HepG2 (cell line): ENCODE data around the gene GFRA1. TPM values are rescaled to one million over a fixed set of nuclear protein-coding genes. Genes with fewer than 3 reads are reported as not detected.

Source experiments
- ATAC-seq: fragments of 200-7000 bp; cut with Tn5 transposase; 3 replicates; pipeline ENCODE4 v1.9.1; 2020; ENCODE audit warnings: mild to moderate bottlenecking, moderate library complexity
- BruUV-seq: library from RNA; stranded (reverse); fragments of 400-500 nt; replicated peaks from 2 replicates; lab custom pipeline; 2021; lab: Mats Ljungman, UMichigan
- CTCF ChIA-PET: fragments of 300-600 bp; formaldehyde crosslinking; extraction: SDS; loops from one replicate; lab custom pipeline; 2021; ENCODE audit warnings: low total read pairs, inconsistent platforms, low intra/inter-chr PET ratio; lab: Yijun Ruan, JAX
- POLR2A ChIA-PET: fragments of 350-600 bp; sonication (Branson Sonifier 250); formaldehyde crosslinking; loops from one replicate; lab custom pipeline; 2020; ENCODE audit warnings: antibody characterized with exemption, inconsistent platforms; lab: Yijun Ruan, JAX
- DNase-seq: peaks from one replicate; pipeline ENCODE4 v3.0.0-alpha.2; 2015; ENCODE audit warnings: low spot score
- FAIRE-seq: peaks from 3 replicates; lab custom pipeline; 2011; peaks lifted over from hg19 to GRCh38; lab: Jason Lieb, UNC
- H2AFZ ChIP-seq: one replicate; pipeline ENCODE4 v1.6.1; 2011; ENCODE audit warnings: low read length, inconsistent platforms
- H3K27ac ChIP-seq: fragments of 300-600 bp; 3 replicates; pipeline ENCODE4 v1.8.0; 2011; ENCODE audit warnings: mixed run types, mild to moderate bottlenecking, mixed read lengths, low read length, inconsistent platforms; ENCODE audit not compliant: insufficient read depth; ENCODE audit errors: extremely low read length
- H3K27me3 ChIP-seq, 2 experiments: fragments of 200-600 bp in 1 of 2; 2 replicates in 1 of 2; 3 replicates in 1 of 2; pipeline versions ENCODE4 v1.6.0 to v1.8.0; 2011; ENCODE audit warnings: low read length in 2 of 2, mild to moderate bottlenecking in 2 of 2, moderate library complexity in 2 of 2, inconsistent platforms in 1 of 2; ENCODE audit not compliant: insufficient read depth in 2 of 2, control insufficient read depth in 1 of 2
- H3K36me3 ChIP-seq, 2 experiments: fragments of 200-600 bp in 1 of 2; replicated peaks in 1 of 2; 2 replicates in 1 of 2; 3 replicates in 1 of 2; pipeline versions ENCODE4 v1.5.1 to v1.8.0; 2011; ENCODE audit warnings: low read length in 2 of 2, inconsistent platforms in 1 of 2; ENCODE audit not compliant: insufficient read depth in 2 of 2, control insufficient read depth in 1 of 2
- H3K4me1 ChIP-seq: 2 replicates; pipeline ENCODE4 v1.5.1; 2012; ENCODE audit warnings: low read length, inconsistent platforms; ENCODE audit not compliant: insufficient read depth
- H3K4me2 ChIP-seq: 2 replicates; pipeline ENCODE4 v1.6.0; 2011; ENCODE audit warnings: low read depth, low read length, inconsistent platforms
- H3K4me3 ChIP-seq, 3 experiments: fragments of 200-600 bp in 1 of 3; sonication (generic), shearing (Covaris generic) in 1 of 3; replicated peaks in 1 of 3; 2 replicates each; pipeline ENCODE4 v1.5.1; 2011 to 2016; ENCODE audit warnings: low read length in 3 of 3, inconsistent platforms in 2 of 3, low read depth in 2 of 3, mild to moderate bottlenecking in 2 of 3, control low read depth in 1 of 3, mixed read lengths in 1 of 3; ENCODE audit not compliant: insufficient read depth in 1 of 3
- H3K79me2 ChIP-seq: one replicate; pipeline ENCODE4 v1.6.1; 2011; ENCODE audit warnings: low read length, inconsistent platforms; ENCODE audit not compliant: insufficient read depth
- H3K9ac ChIP-seq: 2 replicates; pipeline ENCODE4 v1.6.0; 2011; ENCODE audit warnings: mild to moderate bottlenecking, low read depth, low read length, inconsistent platforms; ENCODE audit not compliant: insufficient read depth
- H3K9me3 ChIP-seq: 2 replicates; pipeline ENCODE4 v1.5.1; 2012; ENCODE audit warnings: mild to moderate bottlenecking, low read length
- H4K20me1 ChIP-seq: 2 replicates; pipeline ENCODE4 v1.6.0; 2011; ENCODE audit warnings: inconsistent platforms, mild to moderate bottlenecking, low read length, moderate library complexity; ENCODE audit not compliant: insufficient read depth
- ATF1 ChIP-seq: IDR thresholded peaks from 2 replicates; pipeline ENCODE4 v1.6.1; 2016; ENCODE audit warnings: mild to moderate bottlenecking, control low read depth
- CCAR2 ChIP-seq: fragments of 200-400 bp; formaldehyde crosslinking; optimal IDR thresholded peaks from 2 replicates; pipeline ENCODE3; 2018; ENCODE audit warnings: low read depth, mild to moderate bottlenecking, low read length, moderate library complexity
- CHD4 ChIP-seq: fragments of 200-600 bp; sonication (generic); IDR thresholded peaks from 2 replicates; pipeline ENCODE4 v1.7.0; 2017; ENCODE audit warnings: mild to moderate bottlenecking, low read length, borderline replicate concordance
- HES4 ChIP-seq: sonication (generic); formaldehyde crosslinking; IDR thresholded peaks from 2 replicates; pipeline ENCODE4 v1.9.0; 2021; ENCODE audit warnings: mild to moderate bottlenecking, missing genetic modification reagents, borderline replicate concordance
- HNRNPL ChIP-seq: fragments of 200-400 bp; formaldehyde crosslinking; IDR thresholded peaks from 2 replicates; pipeline ENCODE4 v1.6.1; 2017; ENCODE audit warnings: mild to moderate bottlenecking, low read depth, low read length
- MEIS2 ChIP-seq: sonication (generic); formaldehyde crosslinking; IDR thresholded peaks from 2 replicates; pipeline ENCODE4 v1.9.0; 2021; ENCODE audit warnings: mild to moderate bottlenecking, missing genetic modification reagents
- MXI1 ChIP-seq: IDR thresholded peaks from 3 replicates; pipeline ENCODE4 v1.6.1; 2012; ENCODE audit warnings: low read depth, low read length, inconsistent platforms, borderline replicate concordance
- PHF20 ChIP-seq: sonication (generic); formaldehyde crosslinking; IDR thresholded peaks from 2 replicates; pipeline ENCODE4 v1.5.0; 2020; ENCODE audit warnings: mild to moderate bottlenecking, missing genetic modification reagents
- PITX1 ChIP-seq: sonication (generic); formaldehyde crosslinking; IDR thresholded peaks from 2 replicates; pipeline ENCODE4 v1.5.1; 2020; ENCODE audit warnings: mild to moderate bottlenecking, missing genetic modification reagents
- SMAD9 ChIP-seq: sonication (generic); formaldehyde crosslinking; IDR thresholded peaks from 2 replicates; pipeline ENCODE4 v1.5.1; 2020; ENCODE audit warnings: mild to moderate bottlenecking, missing genetic modification reagents
- SP140L ChIP-seq: sonication (generic); formaldehyde crosslinking; IDR thresholded peaks from 2 replicates; pipeline ENCODE4 v1.4.0; 2020; ENCODE audit warnings: missing genetic modification reagents, borderline replicate concordance
- TBL1XR1 ChIP-seq: fragments of 150-350 bp; IDR thresholded peaks from 2 replicates; pipeline ENCODE4 v1.6.1; 2014; ENCODE audit warnings: borderline replicate concordance, low read length; ENCODE audit not compliant: partially characterized antibody
- TGIF2 ChIP-seq: IDR thresholded peaks from 2 replicates; pipeline ENCODE4 v1.6.1; 2016; ENCODE audit warnings: control low read depth, missing compliant biosample characterization
- ZFP1 ChIP-seq: IDR thresholded peaks from 2 replicates; pipeline ENCODE4 v1.6.1; 2016
- ZNF251 ChIP-seq: sonication (generic); formaldehyde crosslinking; IDR thresholded peaks from 2 replicates; pipeline ENCODE4 v1.9.0; 2021; ENCODE audit warnings: mild to moderate bottlenecking, missing genetic modification reagents
- ZNF451 ChIP-seq: sonication (generic); formaldehyde crosslinking; IDR thresholded peaks from 2 replicates; pipeline ENCODE4 v1.5.0; 2020; ENCODE audit warnings: mild to moderate bottlenecking, missing genetic modification reagents
- WGBS: methylation state at CpG from one replicate; pipeline ENCODE4 v1.1.6; 2017; ENCODE audit warnings: low lambda C conversion rate; 5-methylcytosine and 5-hydroxymethylcytosine counted together
- in situ Hi-C: cut with HindIII; loops from 2 replicates; pipeline ENCODE4 v1.10.0; 2017; ENCODE audit warnings: low pct_unique_long_range_greater_than_20kb; ENCODE audit not compliant: extremely low pct_ligation_motif_present
- intact Hi-C: fragments of 100-400 bp; cut with micrococcal nuclease; formaldehyde crosslinking; loops from one replicate; pipeline ENCODE4 v1.10.0; 2022; ENCODE audit not compliant: unreplicated experiment
- polyA plus RNA-seq, 8 experiments: library from polyadenylated mRNA; depleted of rRNA in 3 of 8; stranded (reverse) in 7 of 8; unstranded in 1 of 8; fragments of >200 nt; fragmentation: Illumina TruSeq in 4 of 8; extraction: Trizol in 4 of 8; gene quantifications; 2 replicates each; pipeline versions ENCODE4 v1.2.1 to v1.2.3, GENCODE V29; 2011 to 2016; ENCODE audit warnings: low read depth in 4 of 8, missing spikeins in 1 of 8, mixed read lengths in 1 of 8; ENCODE audit not compliant: insufficient read depth in 1 of 8
- total RNA-seq, 5 experiments: library from RNA; depleted of rRNA; stranded (reverse); fragments of >200 nt; fragmentation: Illumina TruSeq; extraction: Trizol; gene quantifications; 2 replicates each; pipeline ENCODE4 v1.2.3, GENCODE V29; 2016; ENCODE audit warnings: low read depth in 1 of 5
- TF ChIP-seq, protein P1 (sequence below): fragments of 450-650 bp; IDR thresholded peaks from 2 replicates; pipeline ENCODE4 v1.6.1; 2016
- TF ChIP-seq, protein P2 (sequence below): sonication (generic); formaldehyde crosslinking; IDR thresholded peaks from 2 replicates; pipeline ENCODE4 v1.9.0; 2021; ENCODE audit warnings: missing genetic modification reagents, borderline replicate concordance
- TF ChIP-seq, protein P3 (sequence below): sonication (generic); formaldehyde crosslinking; IDR thresholded peaks from 2 replicates; pipeline ENCODE4 v1.4.0; 2020; ENCODE audit warnings: missing genetic modification reagents
- TF ChIP-seq, protein P4 (sequence below): sonication (generic); formaldehyde crosslinking; IDR thresholded peaks from 2 replicates; pipeline ENCODE4 v1.4.0; 2020; ENCODE audit warnings: missing genetic modification reagents

GFRA1 gene
- total and polyA plus RNA-seq, 2 of the 13 experiments (the other 11 are each of a cell fraction or from before 2014, with no cell fraction given), result not detected

DNA sequence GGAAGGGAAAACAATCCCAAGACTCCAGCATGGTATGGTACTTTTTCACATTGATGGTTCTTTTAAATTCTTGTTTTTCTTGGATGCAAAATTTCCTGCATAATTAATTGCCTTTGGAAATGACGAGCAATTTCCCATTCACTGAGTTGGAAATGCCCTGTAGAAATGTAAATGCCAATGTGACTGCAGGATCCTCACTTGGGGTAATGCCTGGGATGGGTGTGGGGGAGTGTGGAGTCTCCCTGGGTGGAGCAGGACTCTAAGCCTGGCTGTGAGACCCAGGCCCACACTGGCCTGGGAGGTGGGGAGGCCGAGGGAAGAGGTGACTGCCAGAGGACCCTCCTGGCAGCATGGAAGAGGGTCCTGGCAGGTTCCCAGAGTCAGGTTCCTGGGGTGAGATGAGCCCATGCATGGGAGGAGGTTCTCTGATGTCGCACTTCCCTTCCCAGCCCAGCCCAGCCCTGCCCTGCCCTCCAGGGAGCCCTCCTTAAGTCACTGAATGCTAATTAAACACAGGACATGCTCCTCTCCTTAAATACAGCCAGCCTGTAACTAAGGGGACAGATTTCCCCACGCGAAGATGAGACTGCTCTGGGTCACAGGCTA, 157.9 kb downstream of the GFRA1 start:
- no peak overlapping the region for H2AFZ ChIP-seq
- H3K4me2 ChIP-seq, result no peak overlapping the region
- no peak overlapping the region for H3K27ac ChIP-seq
- TF ChIP-seq SP140L (CRISPR knock-in tag) (no peak), TGIF2 (CRISPR knock-in tag) (no peak), ZNF451 (no peak), HNRNPL (no peak), MXI1 (no peak), CHD4 (no peak), HES4 (CRISPR knock-in tag) (no peak), ZFP1 (CRISPR knock-in tag) (no peak), PHF20 (CRISPR knock-in tag) (no peak), SMAD9 (CRISPR knock-in tag) (no peak), PITX1 (CRISPR knock-in tag) (no peak), CCAR2 (no peak), MEIS2 (CRISPR knock-in tag) (no peak), TBL1XR1 (no peak), ATF1 (CRISPR knock-in tag) (no peak), ZNF251 (CRISPR knock-in tag) (no peak)
- TF ChIP-seq, protein P1, sequence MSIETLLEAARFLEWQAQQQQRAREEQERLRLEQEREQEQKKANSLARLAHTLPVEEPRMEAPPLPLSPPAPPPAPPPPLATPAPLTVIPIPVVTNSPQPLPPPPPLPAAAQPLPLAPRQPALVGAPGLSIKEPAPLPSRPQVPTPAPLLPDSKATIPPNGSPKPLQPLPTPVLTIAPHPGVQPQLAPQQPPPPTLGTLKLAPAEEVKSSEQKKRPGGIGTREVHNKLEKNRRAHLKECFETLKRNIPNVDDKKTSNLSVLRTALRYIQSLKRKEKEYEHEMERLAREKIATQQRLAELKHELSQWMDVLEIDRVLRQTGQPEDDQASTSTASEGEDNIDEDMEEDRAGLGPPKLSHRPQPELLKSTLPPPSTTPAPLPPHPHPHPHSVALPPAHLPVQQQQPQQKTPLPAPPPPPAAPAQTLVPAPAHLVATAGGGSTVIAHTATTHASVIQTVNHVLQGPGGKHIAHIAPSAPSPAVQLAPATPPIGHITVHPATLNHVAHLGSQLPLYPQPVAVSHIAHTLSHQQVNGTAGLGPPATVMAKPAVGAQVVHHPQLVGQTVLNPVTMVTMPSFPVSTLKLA, result no peak
- TF ChIP-seq, protein P2, sequence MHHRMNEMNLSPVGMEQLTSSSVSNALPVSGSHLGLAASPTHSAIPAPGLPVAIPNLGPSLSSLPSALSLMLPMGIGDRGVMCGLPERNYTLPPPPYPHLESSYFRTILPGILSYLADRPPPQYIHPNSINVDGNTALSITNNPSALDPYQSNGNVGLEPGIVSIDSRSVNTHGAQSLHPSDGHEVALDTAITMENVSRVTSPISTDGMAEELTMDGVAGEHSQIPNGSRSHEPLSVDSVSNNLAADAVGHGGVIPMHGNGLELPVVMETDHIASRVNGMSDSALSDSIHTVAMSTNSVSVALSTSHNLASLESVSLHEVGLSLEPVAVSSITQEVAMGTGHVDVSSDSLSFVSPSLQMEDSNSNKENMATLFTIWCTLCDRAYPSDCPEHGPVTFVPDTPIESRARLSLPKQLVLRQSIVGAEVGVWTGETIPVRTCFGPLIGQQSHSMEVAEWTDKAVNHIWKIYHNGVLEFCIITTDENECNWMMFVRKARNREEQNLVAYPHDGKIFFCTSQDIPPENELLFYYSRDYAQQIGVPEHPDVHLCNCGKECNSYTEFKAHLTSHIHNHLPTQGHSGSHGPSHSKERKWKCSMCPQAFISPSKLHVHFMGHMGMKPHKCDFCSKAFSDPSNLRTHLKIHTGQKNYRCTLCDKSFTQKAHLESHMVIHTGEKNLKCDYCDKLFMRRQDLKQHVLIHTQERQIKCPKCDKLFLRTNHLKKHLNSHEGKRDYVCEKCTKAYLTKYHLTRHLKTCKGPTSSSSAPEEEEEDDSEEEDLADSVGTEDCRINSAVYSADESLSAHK, result no peak
- TF ChIP-seq, protein P3, sequence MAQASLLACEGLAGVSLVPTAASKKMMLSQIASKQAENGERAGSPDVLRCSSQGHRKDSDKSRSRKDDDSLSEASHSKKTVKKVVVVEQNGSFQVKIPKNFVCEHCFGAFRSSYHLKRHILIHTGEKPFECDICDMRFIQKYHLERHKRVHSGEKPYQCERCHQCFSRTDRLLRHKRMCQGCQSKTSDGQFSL (CRISPR knock-in tag), result no peak
- TF ChIP-seq, protein P4, sequence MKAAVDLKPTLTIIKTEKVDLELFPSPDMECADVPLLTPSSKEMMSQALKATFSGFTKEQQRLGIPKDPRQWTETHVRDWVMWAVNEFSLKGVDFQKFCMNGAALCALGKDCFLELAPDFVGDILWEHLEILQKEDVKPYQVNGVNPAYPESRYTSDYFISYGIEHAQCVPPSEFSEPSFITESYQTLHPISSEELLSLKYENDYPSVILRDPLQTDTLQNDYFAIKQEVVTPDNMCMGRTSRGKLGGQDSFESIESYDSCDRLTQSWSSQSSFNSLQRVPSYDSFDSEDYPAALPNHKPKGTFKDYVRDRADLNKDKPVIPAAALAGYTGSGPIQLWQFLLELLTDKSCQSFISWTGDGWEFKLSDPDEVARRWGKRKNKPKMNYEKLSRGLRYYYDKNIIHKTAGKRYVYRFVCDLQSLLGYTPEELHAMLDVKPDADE, result no peak
- ATAC-seq (no peak), DNase-seq (no peak), FAIRE-seq (no peak)
- H3K4me1 ChIP-seq, result no peaks in the 10 kb centered on the region
- 20% methylated on average over 4 of the region's 5 CpGs for WGBS
- no peaks in the 10 kb centered on the region for H3K9me3 ChIP-seq
- ChIA-PET POLR2A (no interaction called here), CTCF (no interaction called here)
- no peak overlapping the region for H3K4me3 ChIP-seq
- no peak overlapping the region for H3K9ac ChIP-seq
- BruUV-seq, result no TSS peak
- H3K27me3 ChIP-seq, result no peaks in the 10 kb centered on the region
- H3K36me3 ChIP-seq, result no peaks in the 10 kb centered on the region
- intact Hi-C loops, result no loop called here
- H3K79me2 ChIP-seq, result no peaks in the 10 kb centered on the region
- no peaks in the 10 kb centered on the region for H4K20me1 ChIP-seq
- in situ Hi-C loops, result no loop called here
